Measurements from ENCODE around the gene CRADD. TPM values are rescaled to one million over a fixed set of nuclear protein-coding genes. Genes with fewer than 3 reads are reported as not detected.

The CRADD gene
- total and polyA plus RNA-seq, 2 donors (not counting 3 experiments of a cell fraction or from before 2014, with no cell fraction given) = 11.7 to 14.5 TPM

- ChIA-PET CTCF (interaction anchor here (2.1 to 3.2 kb wide), 2 partner anchors 22 to 261 kb away, joined by 9 to 15 read pairs; no protein-coding TSS in a partner anchor), POLR2A (interaction anchor here (0.7 kb wide), 1 partner anchor 125 kb away, joined by 3 read pairs; no protein-coding TSS in a partner anchor)
- TF ChIP-seq MYC (IDR thresholded peaks at IDR 0.05; ENCODE audit: low read depth, low read length) = no peak
- no peak for TF ChIP-seq JUN (IDR thresholded peaks at IDR 0.05; ENCODE audit: borderline replicate concordance, insufficient read depth, insufficient read length, low read depth)
- no peak for TF ChIP-seq GATA2 (IDR thresholded peaks at IDR 0.05; ENCODE audit: insufficient read depth, insufficient read length, low read depth, low read length)
- no TSS peak for BruUV-seq (replicated peaks)
- Histone ChIP-seq H2AFZ (ENCODE audit: low read depth, low read length) (no peak overlapping the region), H3K9me3 (replicated peaks; ENCODE audit: control insufficient read depth, insufficient read depth, low read length) (no peaks in the 10 kb centered on the region), H3K9ac (replicated peaks; ENCODE audit: extremely low read depth, insufficient read depth, low read length) (no peak overlapping the region), H3K36me3 (ENCODE audit: control insufficient read depth in 2 of 2, extremely low read depth in 1 of 2, insufficient read depth in 2 of 2, low read length in 2 of 2) (no peaks in the 10 kb centered on the region), H3K27me3 (ENCODE audit: control insufficient read depth in 2 of 2, insufficient read depth in 2 of 2, low read length in 2 of 2) (no peaks in the 10 kb centered on the region), H3K9me1 (replicated peaks; ENCODE audit: control insufficient read depth, extremely low read depth, insufficient read depth, low read length) (no peaks in the 10 kb centered on the region), H3K4me3 (replicated peaks in 1 of 3; ENCODE audit: insufficient read depth in 1 of 3, low read depth in 1 of 3, low read length in 3 of 3) (no peak overlapping the region), H3K4me1 (ENCODE audit: control insufficient read depth, extremely low read depth, insufficient read depth, low read length) (peaks cover 7% of the 10 kb centered on the region), H3K79me2 (ENCODE audit: control insufficient read depth, insufficient read depth, low read length) (no peaks in the 10 kb centered on the region), H3K27ac (ENCODE audit: insufficient read depth, low read depth, low read length) (no peak overlapping the region), H3K4me2 (ENCODE audit: insufficient read depth, low read length) (no peak overlapping the region), H4K20me1 (replicated peaks; ENCODE audit: control insufficient read depth, extremely low read depth, insufficient read depth, low read length) (no peaks in the 10 kb centered on the region)
- intact Hi-C loops (cut with micrococcal nuclease) = no loop called here
- FAIRE-seq (no peak), DNase-seq (ENCODE audit: low read depth, low spot score) (no peak)
- dilution Hi-C loops (cut with MboI; ENCODE audit: extremely low pct_ligation_motif_present, low sequenced_read_pairs) = no loop called here
These were observed 86.6 kb downstream of the CRADD start for GRCh38 chr12:93763746-93764147.

- POLR2A ChIA-PET = no interaction called here
- no TSS peak for BruUV-seq (replicated peaks)
- Histone ChIP-seq H3K4me1 (ENCODE audit: control insufficient read depth, extremely low read depth, insufficient read depth, low read length) (peaks cover 7% of the 10 kb centered on the region), H3K4me2 (ENCODE audit: insufficient read depth, low read length) (no peak overlapping the region), H3K4me3 (replicated peaks in 1 of 3; ENCODE audit: insufficient read depth in 1 of 3, low read depth in 1 of 3, low read length in 3 of 3) (no peak overlapping the region), H3K9me1 (replicated peaks; ENCODE audit: control insufficient read depth, extremely low read depth, insufficient read depth, low read length) (no peaks in the 10 kb centered on the region), H4K20me1 (replicated peaks; ENCODE audit: control insufficient read depth, extremely low read depth, insufficient read depth, low read length) (no peaks in the 10 kb centered on the region), H3K36me3 (ENCODE audit: control insufficient read depth in 2 of 2, extremely low read depth in 1 of 2, insufficient read depth in 2 of 2, low read length in 2 of 2) (no peaks in the 10 kb centered on the region), H2AFZ (ENCODE audit: low read depth, low read length) (no peak overlapping the region), H3K27me3 (ENCODE audit: control insufficient read depth in 2 of 2, insufficient read depth in 2 of 2, low read length in 2 of 2) (no peaks in the 10 kb centered on the region), H3K79me2 (ENCODE audit: control insufficient read depth, insufficient read depth, low read length) (no peaks in the 10 kb centered on the region), H3K9me3 (replicated peaks; ENCODE audit: control insufficient read depth, insufficient read depth, low read length) (no peaks in the 10 kb centered on the region), H3K9ac (replicated peaks; ENCODE audit: extremely low read depth, insufficient read depth, low read length) (no peak overlapping the region), H3K27ac (ENCODE audit: insufficient read depth, low read depth, low read length) (no peak overlapping the region)
- intact Hi-C loops (cut with micrococcal nuclease) = loop anchor here (2.0 kb wide), 2 partner anchors 196 to 264 kb away; no protein-coding TSS in a partner anchor
- CTCF ChIA-PET = interaction anchor here (0.5 to 5.3 kb wide), 24 partner anchors 9 to 335 kb away, joined by 3 to 294 read pairs (median 8); no protein-coding TSS in a partner anchor
- TF ChIP-seq FOS (IDR thresholded peaks at IDR 0.05; ENCODE audit: borderline replicate concordance, insufficient read depth, low read length) (no peak), JUN (IDR thresholded peaks at IDR 0.05; ENCODE audit: borderline replicate concordance, insufficient read depth, insufficient read length, low read depth) (no peak), POLR2AphosphoS5 (IDR thresholded peaks at IDR 0.05; ENCODE audit: insufficient read depth, low read depth, low read length) (no peak)
- DNase-seq (ENCODE audit: low read depth, low spot score) (no peak), FAIRE-seq (no peak)
- dilution Hi-C loops (cut with MboI; ENCODE audit: extremely low pct_ligation_motif_present, low sequenced_read_pairs) = no loop called here
These were observed 89.2 kb downstream of the CRADD start for GRCh38 chr12:93766371-93766770.
